WTC11 (cell line): ENCODE measurements around the gene UGT1A9.

Experiments used
- CBFB ChIP-seq: sonication (generic); formaldehyde crosslinking; IDR thresholded peaks from 2 replicates; pipeline ENCODE4 v1.8.1; 2022; ENCODE audit warnings: mild to moderate bottlenecking, low read depth, missing genetic modification reagents
- FOXP1 ChIP-seq: sonication (generic); formaldehyde crosslinking; IDR thresholded peaks from 2 replicates; pipeline ENCODE4 v1.8.0; 2022; ENCODE audit warnings: missing genetic modification reagents, mild to moderate bottlenecking, moderate library complexity, borderline replicate concordance
- ZNF317 ChIP-seq: sonication (generic); formaldehyde crosslinking; IDR thresholded peaks from 2 replicates; pipeline ENCODE4 v1.8.1; 2023; ENCODE audit warnings: low read depth, mild to moderate bottlenecking, moderate library complexity, missing genetic modification reagents, borderline replicate concordance
- TF ChIP-seq, protein P1 (sequence below): fragments of 200-600 bp; IDR thresholded peaks from 2 replicates; pipeline ENCODE4 v1.8.0; 2022; ENCODE audit warnings: antibody characterized with exemption
- TF ChIP-seq, protein P2 (sequence below): sonication (generic); formaldehyde crosslinking; IDR thresholded peaks from 2 replicates; pipeline ENCODE4 v1.8.1; 2022; ENCODE audit warnings: mild to moderate bottlenecking, missing genetic modification reagents, moderate library complexity, borderline replicate concordance
- TF ChIP-seq, protein P3 (sequence below): sonication (generic); formaldehyde crosslinking; IDR thresholded peaks from 2 replicates; pipeline ENCODE4 v1.8.1; 2022; ENCODE audit warnings: mild to moderate bottlenecking, moderate library complexity, missing genetic modification reagents
- TF ChIP-seq, protein P4 (sequence below): fragments of 250-450 bp; sonication (Bioruptor Pico); IDR thresholded peaks from 2 replicates; pipeline ENCODE4 v1.9.0; 2021; ENCODE audit warnings: moderate library complexity, mild to moderate bottlenecking, inconsistent platforms, borderline replicate concordance
- TF ChIP-seq, protein P5 (sequence below): sonication (generic); formaldehyde crosslinking; IDR thresholded peaks from 2 replicates; pipeline ENCODE4 v1.8.0; 2022; ENCODE audit warnings: mild to moderate bottlenecking, missing genetic modification reagents

DNA sequence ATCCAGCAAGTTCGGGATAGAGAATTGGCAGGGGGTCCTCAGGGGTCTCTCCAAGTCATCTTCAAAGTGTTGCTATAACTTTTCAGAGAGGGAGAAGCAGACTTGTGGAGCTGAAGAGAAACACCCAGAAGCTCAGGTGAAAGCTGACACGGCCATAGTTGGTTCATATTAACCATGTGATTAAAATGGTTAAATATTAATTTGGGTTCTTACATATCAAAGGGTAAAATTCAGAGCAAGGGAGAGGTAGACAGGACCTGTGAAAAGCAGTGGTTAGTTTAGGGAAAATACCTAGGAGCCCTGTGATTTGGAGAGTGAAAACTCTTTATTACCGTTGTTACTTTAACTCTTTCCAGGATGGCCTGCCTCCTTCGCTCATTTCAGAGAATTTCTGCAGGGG is 20.9 kb downstream of the UGT1A9 start, which contains the start of gene UGT1A6:
- TF ChIP-seq, protein P1, sequence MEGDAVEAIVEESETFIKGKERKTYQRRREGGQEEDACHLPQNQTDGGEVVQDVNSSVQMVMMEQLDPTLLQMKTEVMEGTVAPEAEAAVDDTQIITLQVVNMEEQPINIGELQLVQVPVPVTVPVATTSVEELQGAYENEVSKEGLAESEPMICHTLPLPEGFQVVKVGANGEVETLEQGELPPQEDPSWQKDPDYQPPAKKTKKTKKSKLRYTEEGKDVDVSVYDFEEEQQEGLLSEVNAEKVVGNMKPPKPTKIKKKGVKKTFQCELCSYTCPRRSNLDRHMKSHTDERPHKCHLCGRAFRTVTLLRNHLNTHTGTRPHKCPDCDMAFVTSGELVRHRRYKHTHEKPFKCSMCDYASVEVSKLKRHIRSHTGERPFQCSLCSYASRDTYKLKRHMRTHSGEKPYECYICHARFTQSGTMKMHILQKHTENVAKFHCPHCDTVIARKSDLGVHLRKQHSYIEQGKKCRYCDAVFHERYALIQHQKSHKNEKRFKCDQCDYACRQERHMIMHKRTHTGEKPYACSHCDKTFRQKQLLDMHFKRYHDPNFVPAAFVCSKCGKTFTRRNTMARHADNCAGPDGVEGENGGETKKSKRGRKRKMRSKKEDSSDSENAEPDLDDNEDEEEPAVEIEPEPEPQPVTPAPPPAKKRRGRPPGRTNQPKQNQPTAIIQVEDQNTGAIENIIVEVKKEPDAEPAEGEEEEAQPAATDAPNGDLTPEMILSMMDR = no peak
- TF ChIP-seq, protein P2, sequence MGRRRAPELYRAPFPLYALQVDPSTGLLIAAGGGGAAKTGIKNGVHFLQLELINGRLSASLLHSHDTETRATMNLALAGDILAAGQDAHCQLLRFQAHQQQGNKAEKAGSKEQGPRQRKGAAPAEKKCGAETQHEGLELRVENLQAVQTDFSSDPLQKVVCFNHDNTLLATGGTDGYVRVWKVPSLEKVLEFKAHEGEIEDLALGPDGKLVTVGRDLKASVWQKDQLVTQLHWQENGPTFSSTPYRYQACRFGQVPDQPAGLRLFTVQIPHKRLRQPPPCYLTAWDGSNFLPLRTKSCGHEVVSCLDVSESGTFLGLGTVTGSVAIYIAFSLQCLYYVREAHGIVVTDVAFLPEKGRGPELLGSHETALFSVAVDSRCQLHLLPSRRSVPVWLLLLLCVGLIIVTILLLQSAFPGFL (CRISPR knock-in tag) = no peak
- TF ChIP-seq, protein P3, sequence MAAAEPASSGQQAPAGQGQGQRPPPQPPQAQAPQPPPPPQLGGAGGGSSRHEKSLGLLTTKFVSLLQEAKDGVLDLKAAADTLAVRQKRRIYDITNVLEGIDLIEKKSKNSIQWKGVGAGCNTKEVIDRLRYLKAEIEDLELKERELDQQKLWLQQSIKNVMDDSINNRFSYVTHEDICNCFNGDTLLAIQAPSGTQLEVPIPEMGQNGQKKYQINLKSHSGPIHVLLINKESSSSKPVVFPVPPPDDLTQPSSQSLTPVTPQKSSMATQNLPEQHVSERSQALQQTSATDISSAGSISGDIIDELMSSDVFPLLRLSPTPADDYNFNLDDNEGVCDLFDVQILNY (CRISPR knock-in tag) = no peak
- TF ChIP-seq, protein P4, sequence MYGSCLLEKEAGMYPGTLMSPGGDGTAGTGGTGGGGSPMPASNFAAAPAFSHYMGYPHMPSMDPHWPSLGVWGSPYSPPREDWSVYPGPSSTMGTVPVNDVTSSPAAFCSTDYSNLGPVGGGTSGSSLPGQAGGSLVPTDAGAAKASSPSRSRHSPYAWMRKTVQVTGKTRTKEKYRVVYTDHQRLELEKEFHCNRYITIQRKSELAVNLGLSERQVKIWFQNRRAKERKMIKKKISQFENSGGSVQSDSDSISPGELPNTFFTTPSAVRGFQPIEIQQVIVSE (CRISPR knock-in tag) = no peak
- TF ChIP-seq, protein P5, sequence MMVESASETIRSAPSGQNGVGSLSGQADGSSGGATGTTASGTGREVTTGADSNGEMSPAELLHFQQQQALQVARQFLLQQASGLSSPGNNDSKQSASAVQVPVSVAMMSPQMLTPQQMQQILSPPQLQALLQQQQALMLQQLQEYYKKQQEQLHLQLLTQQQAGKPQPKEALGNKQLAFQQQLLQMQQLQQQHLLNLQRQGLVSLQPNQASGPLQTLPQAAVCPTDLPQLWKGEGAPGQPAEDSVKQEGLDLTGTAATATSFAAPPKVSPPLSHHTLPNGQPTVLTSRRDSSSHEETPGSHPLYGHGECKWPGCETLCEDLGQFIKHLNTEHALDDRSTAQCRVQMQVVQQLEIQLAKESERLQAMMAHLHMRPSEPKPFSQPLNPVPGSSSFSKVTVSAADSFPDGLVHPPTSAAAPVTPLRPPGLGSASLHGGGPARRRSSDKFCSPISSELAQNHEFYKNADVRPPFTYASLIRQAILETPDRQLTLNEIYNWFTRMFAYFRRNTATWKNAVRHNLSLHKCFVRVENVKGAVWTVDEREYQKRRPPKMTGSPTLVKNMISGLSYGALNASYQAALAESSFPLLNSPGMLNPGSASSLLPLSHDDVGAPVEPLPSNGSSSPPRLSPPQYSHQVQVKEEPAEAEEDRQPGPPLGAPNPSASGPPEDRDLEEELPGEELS (CRISPR knock-in tag) = no peak
- no peak for TF ChIP-seq CBFB (CRISPR knock-in tag)
- no peak for TF ChIP-seq FOXP1 (CRISPR knock-in tag)
- TF ChIP-seq ZNF317 = no peak
